HEK293 (cell line): Measurements from ENCODE around the gene ANKRD16.

Experiments used
- CTCF ChIA-PET: fragments of 350-600 bp; formaldehyde crosslinking; extraction: SDS; loops from one replicate; lab custom pipeline; 2021; ENCODE audit warnings: antibody characterized with exemption; lab: Yijun Ruan, JAX
- POLR2A ChIA-PET: fragments of 300-600 bp; formaldehyde crosslinking; extraction: SDS; loops from one replicate; lab custom pipeline; 2020; ENCODE audit warnings: antibody characterized with exemption, inconsistent platforms; lab: Yijun Ruan, JAX
- H3K27ac ChIP-seq: fragments of 200-500 bp; sonication (Bioruptor generic); 2 replicates; pipeline ENCODE4 v1.5.1; 2014; ENCODE audit warnings: low read depth, low read length, control low read depth, inconsistent platforms; ENCODE audit errors: extremely low read depth
- H3K36me3 ChIP-seq, 2 experiments: fragments of 200-500 bp in 1 of 2; sonication (Bioruptor generic) in 1 of 2; 1 replicate in 1 of 2; 2 replicates in 1 of 2; pipeline ENCODE4 v1.5.1; 2014 to 2017; ENCODE audit warnings: inconsistent platforms in 2 of 2, low read length in 2 of 2; ENCODE audit not compliant: control insufficient read depth in 2 of 2, insufficient read depth in 1 of 2
- H3K4me1 ChIP-seq: fragments of 200-500 bp; sonication (Bioruptor generic); 2 replicates; pipeline ENCODE4 v1.5.1; 2014; ENCODE audit warnings: mild to moderate bottlenecking, low read length, inconsistent platforms; ENCODE audit not compliant: control insufficient read depth, insufficient read depth
- H3K4me3 ChIP-seq: 2 replicates; pipeline ENCODE4 v1.5.1; 2011; ENCODE audit warnings: low read depth, mild to moderate bottlenecking, control low read depth, low read length, moderate library complexity
- H3K9me3 ChIP-seq: fragments of 200-500 bp; sonication (Bioruptor generic); 2 replicates; pipeline ENCODE4 v1.5.1; 2014; ENCODE audit warnings: low read depth, low read length, inconsistent platforms; ENCODE audit not compliant: control insufficient read depth, insufficient read depth
- FEZF1 ChIP-seq: fragments of 450-650 bp; formaldehyde crosslinking; IDR thresholded peaks from 2 replicates; pipeline ENCODE4 v1.5.1; 2016; ENCODE audit warnings: missing biosample characterization, missing genetic modification characterization
- GFI1B ChIP-seq: fragments of 450-650 bp; formaldehyde crosslinking; IDR thresholded peaks from 2 replicates; pipeline ENCODE4 v1.5.1; 2016; ENCODE audit warnings: missing biosample characterization, missing genetic modification characterization
- HOXD13 ChIP-seq: sonication (generic); formaldehyde crosslinking; IDR thresholded peaks from 2 replicates; pipeline ENCODE4 v1.8.0; 2022; ENCODE audit warnings: missing genetic modification reagents, borderline replicate concordance
- KLF7 ChIP-seq: fragments of 450-650 bp; formaldehyde crosslinking; IDR thresholded peaks from 2 replicates; pipeline ENCODE4 v1.5.1; 2016; ENCODE audit warnings: missing biosample characterization, missing genetic modification characterization, borderline replicate concordance
- SETDB1 ChIP-seq: IDR thresholded peaks from one replicate; pipeline ENCODE4 v1.6.1; 2017; ENCODE audit warnings: mild to moderate bottlenecking, low read length, moderate library complexity, mixed read lengths; ENCODE audit not compliant: insufficient read length
- YY1 ChIP-seq: fragments of 450-650 bp; formaldehyde crosslinking; IDR thresholded peaks from 2 replicates; pipeline ENCODE4 v1.5.1; 2018; ENCODE audit warnings: missing biosample characterization, missing genetic modification characterization
- ZBTB21 ChIP-seq: fragments of 450-650 bp; formaldehyde crosslinking; IDR thresholded peaks from 2 replicates; pipeline ENCODE4 v1.5.1; 2017; ENCODE audit warnings: missing biosample characterization, missing genetic modification characterization
- ZFP37 ChIP-seq: fragments of 450-650 bp; formaldehyde crosslinking; IDR thresholded peaks from 2 replicates; pipeline ENCODE4 v1.5.1; 2016; ENCODE audit warnings: missing biosample characterization, missing genetic modification characterization
- ZNF114 ChIP-seq: fragments of 450-650 bp; formaldehyde crosslinking; IDR thresholded peaks from 2 replicates; pipeline ENCODE4 v1.5.0; 2017; ENCODE audit warnings: missing biosample characterization, missing genetic modification characterization
- ZNF169 ChIP-seq: fragments of 450-650 bp; formaldehyde crosslinking; IDR thresholded peaks from 2 replicates; pipeline ENCODE4 v1.5.1; 2016; ENCODE audit warnings: missing biosample characterization, missing genetic modification characterization
- ZNF174 ChIP-seq: fragments of 450-650 bp; formaldehyde crosslinking; IDR thresholded peaks from 2 replicates; pipeline ENCODE4 v1.5.0; 2017; ENCODE audit warnings: missing biosample characterization, mild to moderate bottlenecking, missing genetic modification characterization
- ZNF2 ChIP-seq: fragments of 450-650 bp; formaldehyde crosslinking; IDR thresholded peaks from 2 replicates; pipeline ENCODE4 v1.5.1; 2016; ENCODE audit warnings: missing biosample characterization, missing genetic modification characterization
- ZNF292 ChIP-seq: fragments of 450-650 bp; formaldehyde crosslinking; IDR thresholded peaks from 2 replicates; pipeline ENCODE4 v1.5.1; 2016; ENCODE audit warnings: low read depth, missing biosample characterization, missing genetic modification characterization, borderline replicate concordance
- ZNF311 ChIP-seq: fragments of 450-650 bp; formaldehyde crosslinking; IDR thresholded peaks from 2 replicates; pipeline ENCODE4 v1.5.1; 2017; ENCODE audit warnings: missing biosample characterization, missing genetic modification characterization, borderline replicate concordance
- ZNF404 ChIP-seq: fragments of 450-650 bp; formaldehyde crosslinking; IDR thresholded peaks from 2 replicates; pipeline ENCODE4 v1.5.1; 2017; ENCODE audit warnings: missing biosample characterization, missing genetic modification characterization
- ZNF426 ChIP-seq: fragments of 450-650 bp; formaldehyde crosslinking; IDR thresholded peaks from 2 replicates; pipeline ENCODE4 v1.5.1; 2017; ENCODE audit warnings: missing biosample characterization, missing genetic modification characterization, mild to moderate bottlenecking, inconsistent platforms, moderate library complexity
- ZNF555 ChIP-seq: fragments of 450-650 bp; formaldehyde crosslinking; conservative IDR thresholded peaks from 2 replicates; pipeline ENCODE4 v1.5.1; 2017; ENCODE audit warnings: missing biosample characterization, mild to moderate bottlenecking, missing genetic modification characterization, inconsistent platforms
- ZNF560 ChIP-seq: fragments of 450-650 bp; formaldehyde crosslinking; IDR thresholded peaks from 2 replicates; pipeline ENCODE4 v1.5.1; 2017; ENCODE audit warnings: missing biosample characterization, missing genetic modification characterization, borderline replicate concordance
- ZNF621 ChIP-seq: fragments of 450-650 bp; formaldehyde crosslinking; IDR thresholded peaks from 2 replicates; pipeline ENCODE4 v1.5.1; 2017; ENCODE audit warnings: missing biosample characterization, missing genetic modification characterization
- ZNF624 ChIP-seq: fragments of 450-650 bp; formaldehyde crosslinking; IDR thresholded peaks from 2 replicates; pipeline ENCODE4 v1.5.1; 2017; ENCODE audit warnings: missing biosample characterization, missing genetic modification characterization
- ZNF747 ChIP-seq: fragments of 450-650 bp; formaldehyde crosslinking; IDR thresholded peaks from 2 replicates; pipeline ENCODE4 v1.5.1; 2016; ENCODE audit warnings: missing biosample characterization, missing genetic modification characterization
- ZNF837 ChIP-seq: fragments of 450-650 bp; formaldehyde crosslinking; IDR thresholded peaks from 2 replicates; pipeline ENCODE4 v1.5.1; 2016; ENCODE audit warnings: missing biosample characterization, missing genetic modification characterization
- TF ChIP-seq, protein P1 (sequence below): sonication (generic); formaldehyde crosslinking; IDR thresholded peaks from 2 replicates; pipeline ENCODE4 v1.8.1; 2022; ENCODE audit warnings: mild to moderate bottlenecking, moderate library complexity, missing genetic modification reagents
- TF ChIP-seq, protein P2 (sequence below): fragments of 450-650 bp; formaldehyde crosslinking; IDR thresholded peaks from 2 replicates; pipeline ENCODE4 v1.5.1; 2016; ENCODE audit warnings: missing biosample characterization, missing genetic modification characterization

ANKRD16 gene

DNA sequence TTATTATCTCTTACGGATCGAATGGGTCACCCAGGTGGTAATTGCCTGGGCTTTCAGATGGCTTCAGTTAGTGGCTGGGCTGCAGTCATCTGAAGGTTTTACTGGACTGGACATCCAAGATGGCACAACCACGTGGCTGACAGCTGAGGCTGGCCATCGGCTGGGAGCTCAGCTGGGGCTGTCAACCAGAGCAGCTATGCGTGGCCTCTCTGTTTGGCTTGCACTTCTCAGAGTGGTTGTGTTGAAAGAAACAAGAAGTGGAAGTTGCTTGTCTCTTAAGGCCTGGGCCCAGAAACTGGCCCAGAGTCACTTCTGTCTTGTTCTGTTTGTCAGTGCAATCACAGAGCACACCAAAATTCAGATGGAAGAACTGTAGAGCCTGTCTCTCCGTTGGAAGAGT is 70.8 kb downstream of the ANKRD16 start:
- Histone ChIP-seq H3K4me1 (no peaks in the 10 kb centered on the region), H3K36me3 (no peaks in the 10 kb centered on the region; a peak in 1 of 3 replicates)
- CTCF ChIA-PET, result no interaction called here
- POLR2A ChIA-PET, result no interaction called here
- TF ChIP-seq ZNF624 (no peak), SETDB1 (no peak)
- TF ChIP-seq, all 188 proteins: peak for 0
- Histone ChIP-seq H3K27ac (no peak overlapping the region), H3K4me3 (no peak overlapping the region), H3K9me3 (no peaks in the 10 kb centered on the region)

DNA sequence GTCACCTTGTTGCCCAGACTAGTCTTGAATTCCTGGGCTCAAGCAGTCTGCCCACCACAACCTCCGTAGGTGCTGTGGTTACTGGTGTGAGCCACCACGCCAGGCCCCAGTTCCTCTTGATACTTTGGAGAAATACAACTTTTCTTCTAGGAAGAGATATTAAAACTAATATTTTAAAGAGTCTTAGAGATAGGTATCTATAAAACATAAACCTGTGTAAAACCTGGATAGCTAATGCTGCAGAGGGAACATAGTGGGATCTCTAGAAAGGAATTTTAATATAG is 71.7 kb downstream of the ANKRD16 start:
- ChIA-PET CTCF (interaction anchor here (0.7 to 0.8 kb wide), 2 partner anchors 12 to 23 kb away, joined by 3 to 5 read pairs; no protein-coding TSS in a partner anchor), POLR2A (no interaction called here)
- no peak for TF ChIP-seq ZFP37 (tag by site-specific recombination)
- TF ChIP-seq, protein P1, sequence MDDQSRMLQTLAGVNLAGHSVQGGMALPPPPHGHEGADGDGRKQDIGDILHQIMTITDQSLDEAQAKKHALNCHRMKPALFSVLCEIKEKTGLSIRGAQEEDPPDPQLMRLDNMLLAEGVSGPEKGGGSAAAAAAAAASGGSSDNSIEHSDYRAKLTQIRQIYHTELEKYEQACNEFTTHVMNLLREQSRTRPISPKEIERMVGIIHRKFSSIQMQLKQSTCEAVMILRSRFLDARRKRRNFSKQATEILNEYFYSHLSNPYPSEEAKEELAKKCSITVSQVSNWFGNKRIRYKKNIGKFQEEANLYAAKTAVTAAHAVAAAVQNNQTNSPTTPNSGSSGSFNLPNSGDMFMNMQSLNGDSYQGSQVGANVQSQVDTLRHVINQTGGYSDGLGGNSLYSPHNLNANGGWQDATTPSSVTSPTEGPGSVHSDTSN (CRISPR knock-in tag), result no peak
- TF ChIP-seq ZNF621 (tag by site-specific recombination), result no peak
- TF ChIP-seq FEZF1 (tag by site-specific recombination), result no peak
- TF ChIP-seq ZNF311 (tag by site-specific recombination), result no peak
- TF ChIP-seq ZNF169 (tag by site-specific recombination), result no peak
- no peak for TF ChIP-seq ZNF560
- Histone ChIP-seq H3K4me3 (no peak overlapping the region), H3K27ac (no peak overlapping the region), H3K36me3 (no peaks in the 10 kb centered on the region), H3K9me3 (no peaks in the 10 kb centered on the region), H3K4me1 (no peaks in the 10 kb centered on the region)

DNA sequence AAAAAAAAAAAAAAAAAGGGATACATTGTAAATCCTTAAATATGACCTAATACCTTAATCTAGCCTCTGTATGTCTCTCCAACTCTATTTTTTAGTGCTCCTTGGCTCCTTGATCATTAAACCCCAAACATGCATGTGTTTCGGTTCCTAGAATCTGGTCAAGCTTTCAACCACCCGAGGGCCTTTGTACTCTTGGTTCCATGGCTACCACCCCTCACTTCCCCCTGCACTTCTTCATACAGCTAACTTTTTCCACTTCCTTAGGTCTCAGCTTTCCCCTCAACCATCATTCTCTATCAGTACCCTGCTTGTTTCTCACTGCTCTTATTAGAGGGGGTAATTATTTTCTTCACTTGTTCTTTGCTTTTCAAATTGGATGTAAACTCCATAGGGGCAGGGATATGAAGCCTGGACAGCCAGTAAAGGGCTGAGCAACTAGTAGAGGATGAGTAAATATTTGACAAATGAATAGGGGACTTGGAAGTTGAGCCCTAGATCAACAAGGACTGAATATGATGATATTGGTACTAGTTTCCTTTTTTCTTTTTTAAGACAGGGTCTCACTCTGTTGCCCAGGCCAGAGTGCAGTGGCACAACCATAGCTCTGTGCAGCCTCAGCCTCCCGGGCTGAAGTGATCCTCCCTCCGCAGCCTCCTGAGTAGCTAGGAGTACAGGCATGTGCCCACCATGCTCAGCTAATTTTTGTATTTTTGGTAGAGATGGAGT is 72.2 kb downstream of the ANKRD16 start:
- Histone ChIP-seq H3K36me3 (no peaks in the 10 kb centered on the region), H3K27ac (no peak overlapping the region), H3K4me3 (no peak overlapping the region), H3K4me1 (no peaks in the 10 kb centered on the region), H3K9me3 (no peaks in the 10 kb centered on the region)
- ChIA-PET CTCF (interaction anchor here (0.7 to 0.8 kb wide), 2 partner anchors 13 to 24 kb away, joined by 3 to 5 read pairs; no protein-coding TSS in a partner anchor), POLR2A (interaction anchor here (0.7 kb wide), 1 partner anchor 36 kb away, joined by 3 read pairs; no protein-coding TSS in a partner anchor)
- TF ChIP-seq ZNF114, result no peak
- TF ChIP-seq, protein P2, sequence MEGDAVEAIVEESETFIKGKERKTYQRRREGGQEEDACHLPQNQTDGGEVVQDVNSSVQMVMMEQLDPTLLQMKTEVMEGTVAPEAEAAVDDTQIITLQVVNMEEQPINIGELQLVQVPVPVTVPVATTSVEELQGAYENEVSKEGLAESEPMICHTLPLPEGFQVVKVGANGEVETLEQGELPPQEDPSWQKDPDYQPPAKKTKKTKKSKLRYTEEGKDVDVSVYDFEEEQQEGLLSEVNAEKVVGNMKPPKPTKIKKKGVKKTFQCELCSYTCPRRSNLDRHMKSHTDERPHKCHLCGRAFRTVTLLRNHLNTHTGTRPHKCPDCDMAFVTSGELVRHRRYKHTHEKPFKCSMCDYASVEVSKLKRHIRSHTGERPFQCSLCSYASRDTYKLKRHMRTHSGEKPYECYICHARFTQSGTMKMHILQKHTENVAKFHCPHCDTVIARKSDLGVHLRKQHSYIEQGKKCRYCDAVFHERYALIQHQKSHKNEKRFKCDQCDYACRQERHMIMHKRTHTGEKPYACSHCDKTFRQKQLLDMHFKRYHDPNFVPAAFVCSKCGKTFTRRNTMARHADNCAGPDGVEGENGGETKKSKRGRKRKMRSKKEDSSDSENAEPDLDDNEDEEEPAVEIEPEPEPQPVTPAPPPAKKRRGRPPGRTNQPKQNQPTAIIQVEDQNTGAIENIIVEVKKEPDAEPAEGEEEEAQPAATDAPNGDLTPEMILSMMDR (tag by site-specific recombination), result 0 out of 2 replicates have a peak, but pooled peaks have one; percentile 15

DNA sequence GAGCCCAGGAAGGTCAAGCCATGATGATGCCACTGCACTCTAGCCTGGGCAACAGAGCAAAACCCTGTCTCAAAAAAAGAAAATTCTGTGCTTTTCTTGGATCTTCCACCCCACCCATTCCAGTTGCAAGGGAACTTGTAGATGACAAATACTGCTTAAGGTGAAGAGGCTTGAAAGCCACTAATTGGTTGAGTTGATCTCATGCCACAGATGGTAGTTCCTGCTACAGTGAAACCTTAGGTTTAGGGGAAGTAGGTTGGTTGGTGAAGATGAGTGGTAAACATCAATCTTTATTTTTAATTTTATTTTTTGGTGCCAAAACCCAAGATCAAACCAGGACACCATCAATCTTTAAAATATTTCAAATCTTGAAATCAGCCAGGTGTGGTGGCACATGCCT is 73.5 kb downstream of the ANKRD16 start:
- H3K36me3 ChIP-seq, result no peaks in the 10 kb centered on the region
- no peak overlapping the region for H3K4me3 ChIP-seq
- H3K9me3 ChIP-seq, result no peaks in the 10 kb centered on the region
- H3K4me1 ChIP-seq, result no peaks in the 10 kb centered on the region
- no peak for TF ChIP-seq ZNF292 (tag by site-specific recombination)
- TF ChIP-seq GFI1B (tag by site-specific recombination), result no peak
- TF ChIP-seq ZNF404, result no peak
- TF ChIP-seq ZNF747 (tag by site-specific recombination), result no peak
- TF ChIP-seq YY1, result no peak
- TF ChIP-seq ZNF174, result no peak
- TF ChIP-seq ZNF426 (tag by site-specific recombination), result no peak
- TF ChIP-seq ZBTB21, result no peak
- TF ChIP-seq ZNF837, result no peak
- no peak for TF ChIP-seq HOXD13 (CRISPR knock-in tag)
- no peak for TF ChIP-seq ZNF555 (tag by site-specific recombination)
- no peak for TF ChIP-seq KLF7
- no peak for TF ChIP-seq ZNF2 (tag by site-specific recombination)
- no peak overlapping the region for H3K27ac ChIP-seq
- ChIA-PET CTCF (interaction anchor here (0.6 kb wide), 1 partner anchor 15 kb away, joined by 3 read pairs; no protein-coding TSS in a partner anchor), POLR2A (no interaction called here)
